ENCODE results near the gene GPR158. TPM values are rescaled to one million over a fixed set of nuclear protein-coding genes. Genes with fewer than 3 reads are reported as not detected.

Gene GPR158
- total RNA-seq, 2 donors from 2014 or later: 0.07 to 0.16 TPM

DNA sequence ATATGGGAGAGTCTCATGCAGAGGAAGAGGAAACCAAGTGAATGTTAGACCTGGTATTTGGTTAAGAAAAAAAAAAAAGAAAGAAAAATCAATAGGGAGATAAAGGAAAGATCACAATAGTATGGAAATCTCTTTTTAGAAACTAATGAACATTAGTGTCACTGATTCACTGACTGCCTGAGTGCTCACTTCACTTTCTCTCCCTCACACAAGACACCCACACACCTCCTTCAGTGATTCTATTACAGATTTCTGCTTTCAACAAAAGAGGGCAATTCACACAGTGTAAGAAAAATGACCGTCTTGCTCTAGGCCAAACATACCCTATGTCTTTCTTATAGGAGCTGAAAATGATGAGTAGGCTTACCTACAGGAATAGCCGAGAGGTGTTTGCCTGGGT, 6.0 kb downstream of the GPR158 start:
- intact Hi-C loops (cut with DNase I): no loop called here
- DNase-seq: no peak
- Histone ChIP-seq H3K4me3 (no peak overlapping the region), H3K27me3 (peaks cover 20% of the 10 kb centered on the region), H3K9me3 (no peaks in the 10 kb centered on the region), H3K36me3 (no peaks in the 10 kb centered on the region), H3K9ac (ENCODE audit: low read depth in 2 of 2, low read length in 2 of 2) (no peak overlapping the region), H3K27ac (no peak overlapping the region), H3K4me1 (peaks cover under 1% of the 10 kb centered on the region)
- TF ChIP-seq, protein P1, sequence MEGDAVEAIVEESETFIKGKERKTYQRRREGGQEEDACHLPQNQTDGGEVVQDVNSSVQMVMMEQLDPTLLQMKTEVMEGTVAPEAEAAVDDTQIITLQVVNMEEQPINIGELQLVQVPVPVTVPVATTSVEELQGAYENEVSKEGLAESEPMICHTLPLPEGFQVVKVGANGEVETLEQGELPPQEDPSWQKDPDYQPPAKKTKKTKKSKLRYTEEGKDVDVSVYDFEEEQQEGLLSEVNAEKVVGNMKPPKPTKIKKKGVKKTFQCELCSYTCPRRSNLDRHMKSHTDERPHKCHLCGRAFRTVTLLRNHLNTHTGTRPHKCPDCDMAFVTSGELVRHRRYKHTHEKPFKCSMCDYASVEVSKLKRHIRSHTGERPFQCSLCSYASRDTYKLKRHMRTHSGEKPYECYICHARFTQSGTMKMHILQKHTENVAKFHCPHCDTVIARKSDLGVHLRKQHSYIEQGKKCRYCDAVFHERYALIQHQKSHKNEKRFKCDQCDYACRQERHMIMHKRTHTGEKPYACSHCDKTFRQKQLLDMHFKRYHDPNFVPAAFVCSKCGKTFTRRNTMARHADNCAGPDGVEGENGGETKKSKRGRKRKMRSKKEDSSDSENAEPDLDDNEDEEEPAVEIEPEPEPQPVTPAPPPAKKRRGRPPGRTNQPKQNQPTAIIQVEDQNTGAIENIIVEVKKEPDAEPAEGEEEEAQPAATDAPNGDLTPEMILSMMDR (IDR thresholded peaks at IDR 0.05): no peak

DNA sequence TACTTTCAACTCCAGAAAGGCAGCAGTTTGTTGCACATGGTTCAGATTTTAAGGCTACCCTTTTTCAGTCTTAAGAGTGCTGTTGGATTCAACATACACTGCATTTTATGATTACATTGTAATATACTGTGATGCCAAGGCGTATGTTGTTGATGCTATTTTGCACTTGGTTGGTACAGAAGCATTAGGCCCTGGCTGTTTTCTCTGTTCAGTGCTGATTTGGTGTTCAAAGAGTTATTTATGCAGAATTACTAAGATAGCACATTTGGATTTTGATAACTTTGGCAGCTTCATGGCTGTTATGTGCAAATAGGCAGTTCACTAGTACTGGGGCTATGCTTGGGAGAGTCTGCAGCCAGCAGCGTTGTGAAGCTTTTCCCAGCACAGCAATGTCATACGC, 7.8 kb downstream of the GPR158 start:
- intact Hi-C loops (cut with DNase I): no loop called here
- Histone ChIP-seq H3K9ac (ENCODE audit: low read depth in 2 of 2, low read length in 2 of 2) (no peak overlapping the region), H3K27ac (no peak overlapping the region), H3K4me1 (no peaks in the 10 kb centered on the region), H3K27me3 (peaks cover 4% of the 10 kb centered on the region), H3K4me3 (no peak overlapping the region), H3K36me3 (no peaks in the 10 kb centered on the region), H3K9me3 (no peaks in the 10 kb centered on the region)
- TF ChIP-seq, protein P1 (IDR thresholded peaks at IDR 0.05): no peak
- no peak for DNase-seq

DNA sequence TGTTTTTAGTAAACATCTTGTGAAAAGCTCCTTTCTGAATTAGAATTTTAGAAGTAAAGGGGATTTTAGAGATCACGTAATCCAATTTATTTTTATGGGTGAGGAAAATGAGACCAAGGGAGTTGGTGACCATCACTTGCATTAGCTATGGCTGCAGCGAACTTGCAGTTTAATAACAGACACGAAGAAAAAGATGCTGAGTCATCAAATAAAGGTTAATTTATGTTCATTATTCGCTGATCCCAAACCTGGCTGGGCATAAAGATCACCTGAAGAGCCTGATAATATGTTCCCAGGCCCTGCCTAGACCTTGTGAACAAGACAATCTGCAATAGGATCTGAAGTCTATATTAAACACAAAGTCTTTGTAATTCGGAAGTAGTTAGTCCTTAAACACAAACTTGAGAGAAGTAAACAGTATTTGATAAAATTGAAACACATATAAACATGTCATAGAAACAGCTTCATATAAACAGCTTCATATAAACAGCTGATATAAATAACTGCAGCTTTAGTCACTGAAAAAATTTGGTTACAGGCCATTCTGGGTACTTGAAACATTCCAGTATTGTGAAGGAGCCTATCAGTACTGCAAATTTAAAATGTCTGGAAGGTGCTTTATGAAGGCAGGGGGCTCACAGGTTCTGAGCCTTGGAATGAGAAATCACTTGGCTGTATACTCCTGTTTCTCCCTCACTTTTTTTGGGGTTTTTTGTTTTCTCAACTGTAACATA, 16.5 kb downstream of the GPR158 start:
- Histone ChIP-seq H3K4me1 (no peaks in the 10 kb centered on the region), H3K27ac (no peak overlapping the region), H3K9me3 (no peaks in the 10 kb centered on the region), H3K27me3 (no peaks in the 10 kb centered on the region), H3K36me3 (no peaks in the 10 kb centered on the region), H3K4me3 (no peak overlapping the region), H3K9ac (ENCODE audit: low read depth in 2 of 2, low read length in 2 of 2) (no peak overlapping the region)
- DNase-seq: no peak
- intact Hi-C loops (cut with DNase I): no loop called here
- TF ChIP-seq, protein P1 (IDR thresholded peaks at IDR 0.05): no peak

DNA sequence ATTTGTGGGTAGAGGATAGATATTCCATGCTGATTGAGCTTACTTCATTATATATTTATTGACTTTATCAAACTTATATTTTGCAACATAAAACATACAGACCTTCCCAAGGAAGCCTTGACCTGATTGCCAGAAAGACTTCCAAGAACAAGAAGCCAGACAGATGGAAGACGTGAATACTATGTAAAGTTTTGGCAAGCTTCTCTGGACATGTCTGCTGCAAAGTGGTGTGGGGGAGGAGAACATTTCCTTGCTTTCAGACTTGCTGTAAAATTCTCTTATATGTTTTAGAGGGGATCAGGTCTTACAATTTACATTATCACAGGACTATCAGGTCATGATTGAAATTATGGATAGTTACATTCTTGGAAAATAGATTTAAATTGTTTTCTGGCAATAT, 23.4 kb downstream of the GPR158 start:
- no peak overlapping the region for H3K4me3 ChIP-seq
- no peaks in the 10 kb centered on the region for H3K36me3 ChIP-seq
- no peak overlapping the region for H3K9ac ChIP-seq (ENCODE audit: low read depth in 2 of 2, low read length in 2 of 2)
- TF ChIP-seq, protein P1 (IDR thresholded peaks at IDR 0.05): no peak
- no peak for DNase-seq
- no peak overlapping the region for H3K27ac ChIP-seq
- H3K4me1 ChIP-seq: no peaks in the 10 kb centered on the region
- intact Hi-C loops (cut with DNase I): no loop called here
- H3K9me3 ChIP-seq: no peaks in the 10 kb centered on the region
- H3K27me3 ChIP-seq: no peaks in the 10 kb centered on the region

DNA sequence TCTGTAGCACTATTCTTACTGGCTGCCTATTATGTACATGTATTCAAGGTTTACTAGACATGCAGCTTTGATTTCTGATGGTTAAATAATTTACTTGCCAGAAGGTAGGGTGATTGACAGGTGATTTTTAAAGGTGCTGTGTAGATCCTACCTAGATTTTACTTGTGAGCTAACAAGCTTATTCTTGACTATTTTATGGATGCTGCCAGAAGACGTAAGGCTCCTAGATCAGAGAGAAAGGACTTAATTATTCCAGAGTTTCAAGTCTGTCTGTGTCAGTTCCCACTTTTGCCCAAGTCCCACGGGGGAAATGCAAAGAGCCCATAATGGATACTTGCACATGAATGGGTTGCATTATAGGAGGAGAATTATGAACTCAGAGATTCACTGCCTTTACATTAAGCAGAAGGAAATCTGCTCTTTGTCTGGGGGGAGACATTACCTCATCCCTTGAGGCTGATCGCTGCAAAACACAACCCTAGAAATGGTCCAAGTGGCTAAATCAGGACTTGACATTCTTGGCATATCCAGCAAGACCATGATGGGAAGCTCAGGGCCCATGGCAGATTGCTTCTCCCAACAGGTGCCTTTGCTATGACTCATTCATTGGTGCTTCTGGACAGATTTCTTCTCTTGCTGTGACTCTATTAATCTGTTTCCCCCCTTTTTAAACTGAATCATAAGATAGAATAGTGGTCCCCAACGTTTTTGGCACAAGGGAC, 32.1 kb downstream of the GPR158 start:
- intact Hi-C loops (cut with DNase I): no loop called here
- DNase-seq: no peak
- H3K4me1 ChIP-seq: no peaks in the 10 kb centered on the region
- no peaks in the 10 kb centered on the region for H3K9me3 ChIP-seq
- H3K27ac ChIP-seq: no peak overlapping the region
- H3K36me3 ChIP-seq: no peaks in the 10 kb centered on the region
- H3K4me3 ChIP-seq: no peak overlapping the region
- H3K27me3 ChIP-seq: no peaks in the 10 kb centered on the region
- TF ChIP-seq, protein P1 (IDR thresholded peaks at IDR 0.05): no peak
- no peak overlapping the region for H3K9ac ChIP-seq (ENCODE audit: low read depth in 2 of 2, low read length in 2 of 2)

Data from colonic mucosa (tissue), 4 donors.